WI38 (cell line): Measurements from ENCODE around the gene IL17A.
A peak's percentile ranks its signal among the peaks of the same experiment; 100 is the strongest.

ENCODE experiments used
- H3K4me3 ChIP-seq: 2 replicates; pipeline ENCODE4 v1.5.1; 2011; ENCODE audit warnings: low read depth, mild to moderate bottlenecking, control low read depth, low read length
- CTCF ChIP-seq: IDR thresholded peaks from 2 replicates; pipeline ENCODE4 v1.5.1; 2012; ENCODE audit warnings: low read depth, mild to moderate bottlenecking, control low read depth, low read length

The IL17A gene

GRCh38 chr6:52217761-52218160, 31.6 kb downstream of the IL17A start:
- TF ChIP-seq CTCF: no peak

GRCh38 chr6:52221302-52221701, 35.1 kb downstream of the IL17A start:
- no peak for TF ChIP-seq CTCF
- no peak overlapping the region for H3K4me3 ChIP-seq

More at GRCh38 chr6:52217761-52218160, 31.6 kb downstream of the IL17A start:
- H3K4me3 ChIP-seq: no peak overlapping the region

DNA sequence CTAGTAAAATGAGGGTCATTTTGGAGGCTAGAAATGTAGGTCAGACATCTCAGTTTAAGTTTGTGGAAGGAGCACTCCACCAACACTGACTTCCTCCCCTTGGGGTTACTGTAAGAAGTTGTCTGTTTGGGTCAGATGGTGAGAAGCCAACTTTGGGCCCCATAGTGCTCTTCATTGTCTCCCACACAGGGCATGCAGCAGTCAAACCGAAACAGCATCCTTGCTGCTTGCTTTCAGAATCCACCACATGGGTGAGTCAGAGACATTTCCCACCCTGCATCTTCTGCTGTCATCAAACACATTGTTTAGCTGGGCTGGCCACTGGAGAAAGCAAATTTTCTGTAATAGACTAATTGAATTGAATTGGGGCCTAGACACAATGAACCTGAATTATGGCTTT, 41.3 kb downstream of the IL17A start:
- no peak overlapping the region for H3K4me3 ChIP-seq
- no peak for TF ChIP-seq CTCF

GRCh38 chr6:52230685-52231084, 44.5 kb downstream of the IL17A start:
- TF ChIP-seq CTCF: no peak

GRCh38 chr6:52231406-52232127, 45.4 kb downstream of the IL17A start:
- TF ChIP-seq CTCF: no peak
- H3K4me3 ChIP-seq: no peak overlapping the region

More at GRCh38 chr6:52230685-52231084, 44.5 kb downstream of the IL17A start:
- no peak overlapping the region for H3K4me3 ChIP-seq

GRCh38 chr6:52233005-52233404, 46.8 kb downstream of the IL17A start:
- H3K4me3 ChIP-seq: no peak overlapping the region
- no peak for TF ChIP-seq CTCF

- no peak overlapping the region for H3K4me3 ChIP-seq
- TF ChIP-seq CTCF: 0 out of 2 replicates have a peak, but pooled peaks have one; percentile 34
These were observed 48.0 kb downstream of the IL17A start for GRCh38 chr6:52233975-52234823.
